Posterior vena cava (tissue), 2 donors: ENCODE data around the gene CYP21A2. TPM values are rescaled to one million over a fixed set of nuclear protein-coding genes. Genes with fewer than 3 reads are reported as not detected.

ENCODE experiments used
- DNase-seq: peaks from one replicate; pipeline ENCODE4 v3.0.0-alpha.2; 2020; ENCODE audit warnings: low spot score
- intact Hi-C, 2 donors: fragments of 100-400 bp; cut with DNase I; formaldehyde crosslinking; loops; one replicate each; pipeline versions ENCODE4 v1.14.1 to v1.14.2; 2022 to 2023
- total RNA-seq, 2 donors: library from RNA; stranded (reverse); fragmentation: NEBNext Ultra II Directional; extraction: Animal tissue kit (Norgen Biotek cat#: 25700); gene quantifications; one replicate each; pipeline ENCODE4 v1.2.1, GENCODE V29; 2021
- donor health status: DM: yes; HTN: yes; CAD: no.
- donor health status: DM: yes; HTN: yes; CAD: no.

CYP21A2 gene
- total RNA-seq, 2 donors from 2014 or later, result 0.56 to 2.5 TPM

- DNase-seq, result no peak
- intact Hi-C loops, result no loop called here
These were observed 35.4 kb downstream of the CYP21A2 start for GRCh38 chr6:32073613-32074012.

DNA sequence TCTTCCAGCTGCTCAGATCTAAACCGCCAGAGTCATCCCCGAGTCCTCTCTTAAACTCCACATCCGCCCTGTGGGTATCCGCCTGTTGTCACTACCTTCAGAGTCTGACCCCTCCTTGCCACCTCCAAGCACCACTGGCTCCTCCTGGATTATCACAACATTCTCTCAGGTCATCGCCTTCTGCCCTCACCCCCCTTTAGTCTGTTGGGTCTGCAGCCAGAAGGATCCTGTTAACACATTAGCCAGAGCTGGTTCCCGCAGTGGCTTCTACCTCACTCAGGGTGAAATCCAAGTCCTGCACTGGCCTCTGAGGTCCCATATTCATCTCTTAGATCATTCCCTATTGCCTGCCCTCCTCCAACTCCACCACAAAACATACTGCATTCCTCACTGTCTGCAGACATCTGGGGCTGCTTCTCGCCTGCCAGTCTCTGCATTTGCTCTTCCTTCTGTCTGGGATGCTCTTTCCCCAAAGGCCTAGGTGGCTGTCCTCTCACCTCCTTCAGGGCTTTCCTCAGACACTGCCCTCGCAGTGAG lies 36.8 kb downstream of the CYP21A2 start:
- intact Hi-C loops, result no loop called here

DNA sequence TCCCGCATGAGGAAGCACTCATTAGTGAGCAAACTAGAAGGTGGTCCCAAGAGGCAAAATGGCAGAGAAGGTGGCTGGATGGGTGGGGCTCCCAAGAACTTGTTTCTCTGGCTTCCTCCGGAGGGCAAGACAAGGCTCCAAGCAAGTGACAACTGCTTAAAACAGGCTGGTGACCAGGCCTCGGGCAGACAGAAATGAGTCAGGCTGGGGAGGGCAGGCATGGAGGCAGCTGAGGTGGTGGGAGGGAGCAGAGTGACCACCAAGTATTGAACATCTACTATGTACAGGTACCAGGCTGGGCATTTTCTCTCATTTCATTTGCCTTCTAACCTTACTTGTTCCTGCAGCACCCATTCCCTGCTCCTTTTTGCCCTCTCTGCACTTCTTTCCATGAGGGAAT lies 37.6 kb downstream of the CYP21A2 start:
- intact Hi-C loops, result no loop called here
- DNase-seq, result no peak

More for the DNA sequence above, 36.8 kb downstream of the CYP21A2 start:
- no peak for DNase-seq

DNA sequence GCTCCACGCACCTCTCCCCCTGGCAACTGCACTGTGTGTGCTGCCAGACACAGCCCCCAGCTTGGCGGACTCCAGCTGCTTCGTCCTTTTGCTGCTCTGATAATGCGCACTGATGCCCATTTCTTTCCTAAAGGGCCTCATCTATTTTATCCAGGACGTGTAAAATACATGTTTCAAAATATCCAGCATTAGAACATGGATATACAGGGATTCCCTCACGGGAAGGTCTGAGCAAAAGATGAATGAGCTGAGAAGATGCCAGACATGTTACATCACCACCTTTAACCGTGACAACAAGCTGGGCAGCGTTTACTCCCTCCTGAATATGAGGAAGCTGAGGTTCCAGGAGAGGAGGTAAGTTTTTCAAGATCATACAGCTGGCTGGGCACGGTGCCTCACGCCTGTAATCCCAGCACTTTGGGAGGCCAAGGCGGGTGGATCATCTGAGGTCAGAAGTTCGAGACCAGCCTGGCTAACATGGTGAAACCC lies 38.1 kb downstream of the CYP21A2 start:
- no peak for DNase-seq
- intact Hi-C loops, result no loop called here

DNA sequence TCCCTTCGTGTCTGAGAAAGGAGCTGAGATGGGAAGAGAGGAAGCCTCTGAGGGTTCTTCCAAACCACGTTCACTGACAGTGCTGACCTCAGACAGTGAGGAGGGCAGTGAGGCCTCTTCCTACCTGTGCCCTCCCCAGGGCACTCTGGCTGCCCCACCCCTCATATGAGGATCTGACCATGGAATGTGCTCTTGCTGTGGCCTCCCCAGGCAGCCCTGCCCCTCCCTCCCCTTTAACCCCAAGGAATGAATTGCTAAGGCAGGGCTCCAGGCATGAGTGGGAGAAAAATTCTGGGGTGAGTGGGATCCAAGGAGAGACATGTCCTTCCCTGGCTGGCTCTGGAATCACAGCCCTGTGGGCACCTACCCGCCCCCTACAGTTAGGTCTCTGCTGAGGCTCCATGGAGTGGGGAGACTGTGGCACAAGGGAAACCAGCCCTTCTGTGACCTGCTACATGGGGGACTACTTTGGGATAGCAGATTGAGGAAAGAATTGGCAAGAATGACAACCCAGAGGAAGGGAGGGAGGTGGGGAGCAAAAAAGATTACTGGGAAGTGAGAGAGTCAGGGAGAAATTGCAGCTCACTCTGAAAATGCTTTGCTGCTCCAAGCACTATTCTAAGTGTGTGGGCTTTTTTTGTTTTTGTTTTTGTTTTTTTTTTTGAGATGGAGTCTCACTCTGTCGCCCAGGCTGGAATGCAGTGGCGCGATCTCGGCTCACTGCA lies 41.5 kb downstream of the CYP21A2 start:
- intact Hi-C loops, result no loop called here
- no peak for DNase-seq

- intact Hi-C loops, result no loop called here
- DNase-seq, result peak; percentile 95
These were observed 43.2 kb downstream of the CYP21A2 start for GRCh38 chr6:32081168-32081990.

DNA sequence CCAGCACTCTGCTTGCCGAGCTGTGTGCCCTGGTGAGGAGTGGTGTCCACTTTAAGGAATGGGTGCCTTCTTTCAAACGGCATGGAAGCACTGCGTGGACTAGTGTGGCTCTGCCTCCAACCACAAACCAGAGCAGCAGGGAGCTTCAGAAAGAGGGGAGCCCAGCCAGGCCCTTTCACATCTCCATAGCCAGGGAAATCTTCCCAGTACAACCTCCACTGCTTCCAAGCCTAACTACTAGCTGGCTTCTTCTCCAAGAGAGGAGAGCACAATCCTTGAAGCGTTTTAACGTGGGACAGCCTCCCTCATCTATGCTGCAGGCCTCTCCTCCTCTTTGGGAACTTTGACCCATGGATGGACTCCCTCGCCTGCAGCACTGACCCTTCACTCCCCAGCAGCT lies 44.3 kb downstream of the CYP21A2 start:
- intact Hi-C loops, result no loop called here
- DNase-seq, result no peak

- peak; percentile 93 for DNase-seq
- intact Hi-C loops, result no loop called here
These were observed 44.7 kb downstream of the CYP21A2 start for GRCh38 chr6:32082935-32083334.

GRCh38 chr6:32083812-32084768 lies 45.9 kb downstream of the CYP21A2 start:
- intact Hi-C loops, result no loop called here
- DNase-seq, result no peak

GRCh38 chr6:32084780-32085179 lies 46.6 kb downstream of the CYP21A2 start:
- intact Hi-C loops, result no loop called here
- no peak for DNase-seq

GRCh38 chr6:32085759-32086459 lies 47.7 kb downstream of the CYP21A2 start:
- DNase-seq, result no peak
- intact Hi-C loops, result no loop called here

- no peak for DNase-seq
- intact Hi-C loops, result no loop called here
These were observed 48.7 kb downstream of the CYP21A2 start for GRCh38 chr6:32086661-32087573.

- peak; percentile 96 for DNase-seq
- intact Hi-C loops, result no loop called here
These were observed 49.6 kb downstream of the CYP21A2 start for GRCh38 chr6:32087574-32088486.

DNA sequence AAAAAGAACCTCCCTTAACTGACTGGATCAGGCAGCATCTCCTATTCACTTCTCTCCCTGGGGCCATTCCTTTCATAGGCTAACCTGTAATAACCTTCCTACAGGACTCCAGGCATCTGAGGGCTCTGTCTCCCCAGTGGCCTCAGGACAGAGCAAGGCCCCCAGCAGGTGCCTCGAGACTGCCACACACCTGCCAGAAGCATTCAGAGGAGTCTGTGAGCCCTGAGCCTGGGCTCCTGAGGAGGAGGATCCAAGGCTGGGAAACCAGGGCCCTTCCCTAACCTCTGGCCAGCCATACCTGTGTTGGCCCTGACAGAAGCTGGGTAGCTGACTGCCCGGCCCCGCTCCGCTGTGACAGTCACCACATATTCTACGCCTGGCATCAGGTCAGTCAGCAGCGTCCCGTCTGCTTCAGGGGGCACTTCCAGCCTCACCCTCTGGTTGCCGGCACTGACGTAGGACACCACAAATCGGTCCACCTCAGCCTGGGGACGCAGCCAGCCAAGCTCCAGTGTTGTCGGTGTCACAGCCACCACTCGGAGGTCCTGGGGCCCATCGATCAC lies 50.4 kb downstream of the CYP21A2 start:
- DNase-seq, result peak; percentile 66
- intact Hi-C loops, result no loop called here

- DNase-seq, result no peak
- intact Hi-C loops, result no loop called here
These were observed 51.0 kb downstream of the CYP21A2 start for GRCh38 chr6:32089082-32089828.
